Large intestine (tissue), 3 donors: ENCODE results near the gene KIF26B. TPM values are rescaled to one million over a fixed set of nuclear protein-coding genes. Genes with fewer than 3 reads are reported as not detected.

Source experiments
- DNase-seq, 2 donors: peaks; one replicate each; pipeline versions ENCODE4 v3.0.0 to v3.0.0-alpha.2; 2013
- H3K27ac ChIP-seq: one replicate; pipeline ENCODE4 v1.5.1; 2013; ENCODE audit warnings: low read length
- H3K27me3 ChIP-seq: 2 replicates; pipeline ENCODE4 v1.6.1; 2013; ENCODE audit warnings: low read length; ENCODE audit not compliant: control insufficient read depth, insufficient read depth
- H3K36me3 ChIP-seq: 2 replicates; pipeline ENCODE4 v1.6.1; 2013; ENCODE audit warnings: low read length; ENCODE audit not compliant: control insufficient read depth, insufficient read depth
- H3K4me1 ChIP-seq: one replicate; pipeline ENCODE4 v1.6.1; 2013; ENCODE audit warnings: low read length; ENCODE audit not compliant: control insufficient read depth, insufficient read depth
- H3K4me3 ChIP-seq: one replicate; pipeline ENCODE4 v1.5.1; 2013; ENCODE audit warnings: low read length
- H3K9me3 ChIP-seq: one replicate; pipeline ENCODE4 v1.6.1; 2013; ENCODE audit warnings: mild to moderate bottlenecking, low read depth, low read length, moderate library complexity; ENCODE audit not compliant: control insufficient read depth
- WGBS: methylation state at CpG from one replicate; pipeline ENCODE4 v1.1.5; 2013; ENCODE audit warnings: low lambda C conversion rate; ENCODE audit not compliant: insufficient coverage; 5-methylcytosine and 5-hydroxymethylcytosine counted together
- polyA plus RNA-seq: library from polyadenylated mRNA; unstranded; fragments of 120-200 nt; gene quantifications from one replicate; pipeline ENCODE4 v1.2.1, GENCODE V29; 2013

Gene KIF26B
- polyA plus RNA-seq, 1 donor: 3.9 TPM

GRCh38 chr1:245486775-245487470 is 332.1 kb downstream of the KIF26B start:
- H3K4me1 ChIP-seq: no peaks in the 10 kb centered on the region
- H3K9me3 ChIP-seq: no peaks in the 10 kb centered on the region
- no peak overlapping the region for H3K4me3 ChIP-seq
- no peaks in the 10 kb centered on the region for H3K36me3 ChIP-seq
- DNase-seq: no peak
- no CpG with 5 or more reads among the region's 8 CpGs for WGBS
- H3K27ac ChIP-seq: no peak overlapping the region
- H3K27me3 ChIP-seq: no peaks in the 10 kb centered on the region

- Histone ChIP-seq H3K4me3 (no peak overlapping the region), H3K4me1 (no peaks in the 10 kb centered on the region), H3K27me3 (no peaks in the 10 kb centered on the region), H3K9me3 (no peaks in the 10 kb centered on the region), H3K36me3 (no peaks in the 10 kb centered on the region), H3K27ac (no peak overlapping the region)
- DNase-seq: no peak
- no CpG with 5 or more reads among the region's 14 CpGs for WGBS
Observed at GRCh38 chr1:245488346-245489129, 333.8 kb downstream of the KIF26B start.

GRCh38 chr1:245489838-245490237 is 335.1 kb downstream of the KIF26B start:
- H3K4me3 ChIP-seq: no peak overlapping the region
- no peaks in the 10 kb centered on the region for H3K9me3 ChIP-seq
- no peak for DNase-seq
- no peak overlapping the region for H3K27ac ChIP-seq
- no peaks in the 10 kb centered on the region for H3K4me1 ChIP-seq
- H3K27me3 ChIP-seq: no peaks in the 10 kb centered on the region
- no peaks in the 10 kb centered on the region for H3K36me3 ChIP-seq
- WGBS: 43% methylated on average over 1 of the region's 2 CpGs

- Histone ChIP-seq H3K4me1 (no peaks in the 10 kb centered on the region), H3K4me3 (no peak overlapping the region)
- no peak for DNase-seq
Observed at GRCh38 chr1:245493029-245493428, 338.2 kb downstream of the KIF26B start.

GRCh38 chr1:245495681-245496080 is 340.9 kb downstream of the KIF26B start:
- Histone ChIP-seq H3K4me1 (no peaks in the 10 kb centered on the region), H3K4me3 (no peak overlapping the region), H3K9me3 (no peaks in the 10 kb centered on the region), H3K36me3 (no peaks in the 10 kb centered on the region), H3K27ac (no peak overlapping the region), H3K27me3 (no peaks in the 10 kb centered on the region)
- no peak for DNase-seq
- WGBS: 44% methylated on average over 1 of the region's 5 CpGs

More at GRCh38 chr1:245493029-245493428, 338.2 kb downstream of the KIF26B start:
- H3K27me3 ChIP-seq: no peaks in the 10 kb centered on the region
- no CpG with 5 or more reads among the region's 5 CpGs for WGBS
- H3K9me3 ChIP-seq: no peaks in the 10 kb centered on the region
- no peaks in the 10 kb centered on the region for H3K36me3 ChIP-seq
- no peak overlapping the region for H3K27ac ChIP-seq

- Histone ChIP-seq H3K27me3 (no peaks in the 10 kb centered on the region), H3K9me3 (no peaks in the 10 kb centered on the region), H3K36me3 (no peaks in the 10 kb centered on the region), H3K4me3 (no peak overlapping the region), H3K27ac (no peak overlapping the region), H3K4me1 (no peaks in the 10 kb centered on the region)
- WGBS: no CpG with 5 or more reads among the region's 7 CpGs
- no peak for DNase-seq
Observed at GRCh38 chr1:245500546-245500945, 345.8 kb downstream of the KIF26B start.

- H3K4me1 ChIP-seq: no peaks in the 10 kb centered on the region
- no peaks in the 10 kb centered on the region for H3K27me3 ChIP-seq
- DNase-seq: no peak
- 93% methylated on average over 3 of the region's 7 CpGs for WGBS
- no peak overlapping the region for H3K4me3 ChIP-seq
- H3K27ac ChIP-seq: no peak overlapping the region
- H3K9me3 ChIP-seq: no peaks in the 10 kb centered on the region
- no peaks in the 10 kb centered on the region for H3K36me3 ChIP-seq
Observed at GRCh38 chr1:245501633-245502032, 346.8 kb downstream of the KIF26B start.

- H3K27ac ChIP-seq: no peak overlapping the region
- 100% methylated on average over 1 of the region's 9 CpGs for WGBS
- no peaks in the 10 kb centered on the region for H3K9me3 ChIP-seq
Observed at GRCh38 chr1:245503548-245503947, 348.8 kb downstream of the KIF26B start.

GRCh38 chr1:245510144-245510543 is 355.4 kb downstream of the KIF26B start:
- WGBS: no CpG with 5 or more reads among the region's 4 CpGs
- Histone ChIP-seq H3K36me3 (no peaks in the 10 kb centered on the region), H3K4me1 (no peaks in the 10 kb centered on the region), H3K4me3 (no peak overlapping the region), H3K27me3 (no peaks in the 10 kb centered on the region), H3K9me3 (no peaks in the 10 kb centered on the region), H3K27ac (no peak overlapping the region)
- no peak for DNase-seq

More at GRCh38 chr1:245503548-245503947, 348.8 kb downstream of the KIF26B start:
- Histone ChIP-seq H3K4me3 (no peak overlapping the region), H3K27me3 (no peaks in the 10 kb centered on the region), H3K36me3 (no peaks in the 10 kb centered on the region), H3K4me1 (no peaks in the 10 kb centered on the region)
- DNase-seq: no peak

- Histone ChIP-seq H3K4me1 (no peaks in the 10 kb centered on the region), H3K27me3 (no peaks in the 10 kb centered on the region), H3K9me3 (no peaks in the 10 kb centered on the region), H3K36me3 (no peaks in the 10 kb centered on the region), H3K27ac (no peak overlapping the region), H3K4me3 (no peak overlapping the region)
- WGBS: 61% methylated on average over 2 of the region's 8 CpGs
- DNase-seq: no peak
Observed at GRCh38 chr1:245512181-245512888, 357.6 kb downstream of the KIF26B start.
